Skeletal muscle satellite cell (primary cell): Measurements from ENCODE around the gene ATP2C1.
A peak's percentile ranks its signal among the peaks of the same experiment; 100 is the strongest.

Experiments
- H3K27me3 ChIP-seq: 2 replicates; pipeline ENCODE4 v1.7.0; 2013; ENCODE audit warnings: low read length; ENCODE audit not compliant: control insufficient read depth, insufficient read depth
- H3K36me3 ChIP-seq: 2 replicates; pipeline ENCODE4 v1.7.0; 2013; ENCODE audit warnings: mild to moderate bottlenecking, control low read depth, low read length; ENCODE audit not compliant: insufficient read depth
- H3K4me1 ChIP-seq: 2 replicates; pipeline ENCODE4 v1.7.0; 2013; ENCODE audit warnings: low read length; ENCODE audit not compliant: control insufficient read depth, insufficient read depth
- H3K4me2 ChIP-seq: 2 replicates; pipeline ENCODE4 v1.7.0; 2013; ENCODE audit warnings: mild to moderate bottlenecking, low read length
- H3K4me3 ChIP-seq: 2 replicates; pipeline ENCODE4 v1.7.0; 2013; ENCODE audit warnings: low read length
- H3K9ac ChIP-seq: 2 replicates; pipeline ENCODE4 v1.7.0; 2013; ENCODE audit warnings: mild to moderate bottlenecking, low read depth, low read length, moderate library complexity
- H3K9me3 ChIP-seq: replicated peaks from 2 replicates; pipeline ENCODE4 v1.7.0; 2013; ENCODE audit warnings: mild to moderate bottlenecking, control low read depth, low read length

The ATP2C1 gene

DNA sequence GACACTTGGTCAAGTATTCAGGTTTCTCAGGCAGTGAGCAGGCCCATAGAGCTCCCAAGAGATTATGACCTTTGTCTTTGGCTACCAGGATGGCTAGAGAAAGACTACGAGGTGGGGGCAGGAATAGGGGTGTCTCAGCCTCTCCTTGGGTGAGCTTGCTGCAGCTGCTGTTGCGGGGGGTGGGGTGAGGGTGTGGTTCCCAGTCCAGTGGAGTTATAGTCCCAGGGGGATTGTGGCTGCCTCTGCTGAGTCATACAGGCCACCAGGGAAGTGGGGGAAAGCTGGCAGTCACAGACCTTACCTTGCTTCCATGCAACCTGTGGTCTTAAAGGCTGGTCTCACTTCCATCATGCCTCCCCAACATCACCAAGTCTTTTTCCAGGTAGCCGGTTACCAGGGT is 31.7 kb downstream of the ATP2C1 start:
- Histone ChIP-seq H3K27me3 (no peaks in the 10 kb centered on the region), H3K4me2 (peak overlapping the region; percentile 30), H3K4me3 (no peak overlapping the region), H3K36me3 (no peaks in the 10 kb centered on the region), H3K9me3 (no peaks in the 10 kb centered on the region), H3K9ac (no peak overlapping the region), H3K4me1 (peaks cover 7% of the 10 kb centered on the region)

DNA sequence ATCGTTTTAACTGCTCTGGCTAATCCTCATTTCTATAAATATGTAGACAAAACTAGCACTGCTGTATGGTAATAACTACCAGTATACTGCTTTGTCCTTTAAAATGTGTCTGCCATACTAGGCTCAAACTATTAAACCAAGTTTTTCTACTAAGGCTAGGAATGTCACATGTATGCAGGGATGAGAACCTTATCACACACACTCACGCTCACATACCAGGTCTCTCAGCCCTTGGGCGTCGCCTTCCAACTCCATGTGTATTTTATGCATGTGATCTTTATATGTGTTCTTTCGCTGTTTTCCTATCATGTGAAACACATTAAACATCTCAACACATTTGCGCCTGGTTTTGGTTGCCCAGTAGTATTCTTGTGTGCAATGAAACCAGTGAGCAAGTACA is 32.6 kb downstream of the ATP2C1 start:
- Histone ChIP-seq H3K4me3 (no peak overlapping the region), H3K27me3 (no peaks in the 10 kb centered on the region), H3K4me2 (no peak overlapping the region), H3K36me3 (no peaks in the 10 kb centered on the region), H3K4me1 (peaks cover 7% of the 10 kb centered on the region), H3K9me3 (no peaks in the 10 kb centered on the region), H3K9ac (no peak overlapping the region)

DNA sequence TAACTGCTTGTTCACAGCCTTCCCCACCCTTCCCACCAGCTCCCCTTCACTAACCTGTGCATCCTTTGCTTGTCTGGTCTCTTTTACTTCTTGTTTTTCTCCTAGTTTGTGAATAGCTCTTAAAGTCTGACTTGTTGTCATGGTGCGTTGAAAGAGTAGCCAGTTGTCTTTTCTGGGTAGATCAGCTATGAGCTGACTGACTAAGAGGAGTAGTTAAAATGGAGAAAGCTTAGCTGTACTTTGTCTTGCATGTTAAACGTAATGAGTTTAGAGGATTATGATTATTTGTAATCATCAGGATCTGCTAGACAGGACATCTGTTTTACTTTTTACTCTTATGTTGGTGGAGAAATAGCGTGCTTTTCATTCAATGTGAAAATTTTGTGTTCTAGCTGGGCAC is 35.9 kb downstream of the ATP2C1 start:
- no peaks in the 10 kb centered on the region for H3K9me3 ChIP-seq
- no peak overlapping the region for H3K4me3 ChIP-seq

DNA sequence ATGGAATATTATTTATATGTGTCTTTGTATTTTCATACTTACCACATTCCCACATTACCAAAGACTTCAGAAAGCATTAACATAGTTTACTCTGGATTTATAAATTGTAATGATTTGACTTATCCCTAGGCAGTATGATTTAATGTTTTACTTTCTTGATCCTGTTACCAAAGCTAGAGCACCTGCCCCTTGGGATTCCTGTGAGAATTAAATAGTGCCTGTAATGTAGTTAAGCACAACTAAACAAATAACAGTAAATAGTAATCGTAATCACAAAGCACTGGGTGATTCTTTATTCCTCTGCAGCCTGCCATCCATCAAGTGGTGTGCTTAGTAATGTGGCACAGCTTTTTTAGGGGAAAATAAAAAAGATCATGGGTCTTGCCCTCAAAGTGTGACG is 39.1 kb downstream of the ATP2C1 start:
- Histone ChIP-seq H3K36me3 (no peaks in the 10 kb centered on the region), H3K4me3 (no peak overlapping the region), H3K9me3 (no peaks in the 10 kb centered on the region), H3K27me3 (no peaks in the 10 kb centered on the region), H3K4me1 (peaks cover 9% of the 10 kb centered on the region), H3K4me2 (no peak overlapping the region), H3K9ac (no peak overlapping the region)

More for the DNA sequence above, 35.9 kb downstream of the ATP2C1 start:
- Histone ChIP-seq H3K4me1 (peaks cover 7% of the 10 kb centered on the region), H3K36me3 (no peaks in the 10 kb centered on the region), H3K4me2 (no peak overlapping the region), H3K27me3 (no peaks in the 10 kb centered on the region), H3K9ac (no peak overlapping the region)

DNA sequence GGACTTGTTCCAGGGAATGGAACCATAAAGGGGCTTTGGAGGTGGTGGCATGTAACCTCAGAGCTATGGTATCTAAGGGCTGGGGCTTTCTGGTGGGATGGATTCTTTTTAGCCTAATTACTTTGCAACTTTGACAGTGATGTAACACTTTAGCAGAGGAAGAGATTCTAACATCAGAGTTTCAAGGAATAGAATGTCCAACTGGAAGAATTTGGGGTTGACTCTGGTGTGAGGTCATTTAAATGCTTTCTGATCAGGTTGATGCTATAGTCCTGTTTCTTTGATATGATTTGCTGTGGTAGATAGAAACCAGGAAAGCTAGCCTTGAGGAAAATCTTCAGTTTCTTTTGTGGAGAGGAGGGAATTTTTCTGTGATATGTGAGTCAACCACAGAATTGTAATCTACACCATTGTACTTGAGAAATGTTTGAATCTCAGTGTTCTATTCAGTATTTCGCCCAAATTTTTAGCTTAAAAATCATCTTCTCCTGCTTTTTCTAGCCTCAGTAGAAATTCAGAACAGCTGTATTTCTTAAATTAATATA is 40.0 kb downstream of the ATP2C1 start:
- H3K4me1 ChIP-seq, result peaks cover 9% of the 10 kb centered on the region
- no peaks in the 10 kb centered on the region for H3K9me3 ChIP-seq
- H3K36me3 ChIP-seq, result peaks cover 3% of the 10 kb centered on the region
- no peak overlapping the region for H3K4me2 ChIP-seq
- no peak overlapping the region for H3K4me3 ChIP-seq
- H3K9ac ChIP-seq, result no peak overlapping the region
- H3K27me3 ChIP-seq, result no peaks in the 10 kb centered on the region

DNA sequence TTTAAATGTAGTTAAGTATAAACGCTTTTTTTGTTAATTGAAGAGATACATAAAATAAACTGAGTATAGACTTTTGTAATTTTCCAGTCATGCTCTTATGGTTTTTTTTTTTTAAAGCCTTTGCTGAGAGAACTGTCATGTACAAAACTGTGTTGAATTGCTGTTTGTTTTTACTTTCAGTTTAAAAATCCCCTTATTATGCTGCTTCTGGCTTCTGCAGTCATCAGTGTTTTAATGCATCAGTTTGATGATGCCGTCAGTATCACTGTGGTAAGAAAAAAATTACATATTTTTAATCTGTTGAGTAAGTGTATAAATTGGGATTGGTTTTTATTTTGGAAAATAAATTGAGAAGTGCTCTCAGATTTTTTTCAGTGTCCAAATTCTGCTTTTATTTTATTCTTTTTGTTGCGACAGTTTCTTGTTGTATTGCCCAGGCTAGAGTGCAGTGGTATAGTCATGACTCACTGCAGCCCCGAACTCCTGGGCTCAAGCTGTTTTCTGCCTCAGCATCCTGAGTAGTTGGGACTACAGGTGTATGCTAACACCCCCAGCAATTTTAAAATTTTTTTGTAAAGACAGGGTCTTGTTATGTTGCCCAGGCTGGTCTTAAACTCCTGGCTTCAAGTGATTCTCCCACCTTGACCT is 40.7 kb downstream of the ATP2C1 start:
- Histone ChIP-seq H3K4me2 (no peak overlapping the region), H3K9me3 (no peaks in the 10 kb centered on the region), H3K4me1 (peaks cover 9% of the 10 kb centered on the region), H3K27me3 (no peaks in the 10 kb centered on the region), H3K9ac (no peak overlapping the region), H3K36me3 (peaks cover 3% of the 10 kb centered on the region), H3K4me3 (no peak overlapping the region)

DNA sequence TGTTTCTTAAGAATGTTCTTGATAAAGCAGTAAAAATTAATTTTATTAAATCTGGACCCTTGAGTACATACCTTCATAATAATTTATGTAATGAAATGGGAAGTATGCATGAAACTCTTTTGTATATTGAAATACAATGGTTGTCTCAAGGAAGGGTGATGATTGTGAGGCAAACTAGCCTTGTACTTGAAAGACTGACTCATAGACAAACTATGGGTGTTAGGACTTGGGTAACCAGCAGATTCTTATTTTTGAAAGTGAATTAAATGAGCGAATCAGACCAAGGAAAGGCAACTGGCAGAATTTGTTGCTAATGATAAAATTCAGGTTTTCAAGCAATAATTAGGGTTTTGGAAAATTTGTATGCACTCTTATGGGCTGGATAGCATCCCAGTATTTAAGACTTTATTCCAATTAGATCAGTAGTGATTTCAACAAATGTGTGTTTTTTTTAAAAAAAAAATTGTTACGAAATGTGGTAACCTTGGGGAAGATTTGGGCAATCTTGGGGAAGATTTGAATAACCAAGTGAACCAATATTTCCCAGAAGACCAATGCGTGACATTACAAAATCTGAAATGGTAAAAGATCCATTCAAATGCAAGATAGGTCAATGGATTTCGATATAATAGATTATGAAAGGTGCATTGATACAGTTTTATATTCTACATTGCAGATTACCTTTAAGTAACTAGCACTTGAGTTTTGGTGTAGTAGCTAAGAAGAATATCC is 42.0 kb downstream of the ATP2C1 start:
- Histone ChIP-seq H3K4me3 (no peak overlapping the region), H3K27me3 (no peaks in the 10 kb centered on the region), H3K9ac (no peak overlapping the region), H3K4me1 (peaks cover 9% of the 10 kb centered on the region), H3K4me2 (no peak overlapping the region), H3K9me3 (no peaks in the 10 kb centered on the region), H3K36me3 (peaks cover 3% of the 10 kb centered on the region)

DNA sequence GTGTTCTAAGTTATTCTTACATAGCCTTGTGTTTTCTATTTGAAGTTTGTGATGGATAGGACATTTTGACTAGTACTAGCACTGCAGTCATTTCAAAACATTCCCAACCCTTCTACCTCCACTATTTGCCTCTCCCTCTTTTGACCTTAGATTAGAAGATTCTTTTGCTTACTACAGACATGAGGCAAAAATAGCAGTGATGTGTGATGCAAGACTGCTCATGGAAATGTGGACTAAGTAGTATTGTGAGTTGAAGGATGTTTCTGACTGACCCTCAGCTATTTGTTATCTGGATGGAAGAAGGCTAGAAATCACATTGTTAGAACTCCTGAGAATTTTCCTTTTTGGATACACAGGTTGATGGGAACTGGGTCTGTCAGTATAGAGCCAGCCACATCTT is 45.9 kb downstream of the ATP2C1 start:
- H3K36me3 ChIP-seq, result peaks cover 32% of the 10 kb centered on the region
- H3K4me3 ChIP-seq, result no peak overlapping the region
- no peaks in the 10 kb centered on the region for H3K27me3 ChIP-seq
- H3K4me2 ChIP-seq, result no peak overlapping the region
- no peak overlapping the region for H3K9ac ChIP-seq
- no peaks in the 10 kb centered on the region for H3K9me3 ChIP-seq
- peaks cover 18% of the 10 kb centered on the region for H3K4me1 ChIP-seq

DNA sequence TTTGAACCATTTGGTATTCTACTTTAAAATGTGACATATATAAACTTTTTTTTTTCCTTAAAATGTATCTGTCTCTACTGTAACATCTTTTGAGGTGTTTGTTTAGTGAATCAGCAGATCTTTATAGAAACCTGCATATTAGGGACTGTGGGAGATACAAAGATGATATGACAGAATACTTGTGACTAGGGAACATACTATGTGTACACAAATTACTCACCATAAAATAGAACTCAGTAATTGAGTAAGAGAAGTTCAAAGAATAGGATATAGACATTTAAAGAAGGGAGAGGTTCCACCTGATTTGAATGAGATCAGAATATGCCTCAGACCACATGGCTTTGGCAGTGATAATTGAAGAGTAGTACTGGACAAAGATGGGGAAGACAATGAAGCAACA is 47.9 kb downstream of the ATP2C1 start:
- Histone ChIP-seq H3K4me3 (no peak overlapping the region), H3K9ac (no peak overlapping the region), H3K4me2 (no peak overlapping the region), H3K36me3 (peaks cover 39% of the 10 kb centered on the region), H3K27me3 (no peaks in the 10 kb centered on the region), H3K9me3 (no peaks in the 10 kb centered on the region), H3K4me1 (peaks cover 10% of the 10 kb centered on the region)

DNA sequence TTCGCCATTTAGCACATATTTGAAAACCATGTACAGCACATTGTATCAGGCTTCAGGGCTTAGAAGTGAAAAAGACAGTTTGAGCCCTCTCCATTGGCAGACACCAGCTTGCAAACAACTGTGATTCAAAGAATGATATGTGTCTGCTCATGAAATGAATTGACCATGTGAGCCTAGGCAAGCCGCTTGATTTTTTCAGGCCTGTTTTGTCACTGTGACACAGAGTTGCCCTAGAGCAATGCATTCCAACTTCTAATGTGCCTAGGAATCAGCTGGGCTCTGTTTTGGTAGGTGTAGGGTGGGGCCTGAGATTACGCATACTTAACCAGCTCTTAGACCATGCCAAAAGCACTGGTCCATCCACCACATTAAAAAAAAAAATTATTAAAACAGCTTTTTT is 53.0 kb downstream of the ATP2C1 start:
- H3K4me3 ChIP-seq, result no peak overlapping the region
- H3K27me3 ChIP-seq, result no peaks in the 10 kb centered on the region
- H3K4me2 ChIP-seq, result no peak overlapping the region
- H3K9me3 ChIP-seq, result no peaks in the 10 kb centered on the region
- no peak overlapping the region for H3K9ac ChIP-seq
- H3K36me3 ChIP-seq, result peaks cover 43% of the 10 kb centered on the region
- H3K4me1 ChIP-seq, result peaks cover 29% of the 10 kb centered on the region

DNA sequence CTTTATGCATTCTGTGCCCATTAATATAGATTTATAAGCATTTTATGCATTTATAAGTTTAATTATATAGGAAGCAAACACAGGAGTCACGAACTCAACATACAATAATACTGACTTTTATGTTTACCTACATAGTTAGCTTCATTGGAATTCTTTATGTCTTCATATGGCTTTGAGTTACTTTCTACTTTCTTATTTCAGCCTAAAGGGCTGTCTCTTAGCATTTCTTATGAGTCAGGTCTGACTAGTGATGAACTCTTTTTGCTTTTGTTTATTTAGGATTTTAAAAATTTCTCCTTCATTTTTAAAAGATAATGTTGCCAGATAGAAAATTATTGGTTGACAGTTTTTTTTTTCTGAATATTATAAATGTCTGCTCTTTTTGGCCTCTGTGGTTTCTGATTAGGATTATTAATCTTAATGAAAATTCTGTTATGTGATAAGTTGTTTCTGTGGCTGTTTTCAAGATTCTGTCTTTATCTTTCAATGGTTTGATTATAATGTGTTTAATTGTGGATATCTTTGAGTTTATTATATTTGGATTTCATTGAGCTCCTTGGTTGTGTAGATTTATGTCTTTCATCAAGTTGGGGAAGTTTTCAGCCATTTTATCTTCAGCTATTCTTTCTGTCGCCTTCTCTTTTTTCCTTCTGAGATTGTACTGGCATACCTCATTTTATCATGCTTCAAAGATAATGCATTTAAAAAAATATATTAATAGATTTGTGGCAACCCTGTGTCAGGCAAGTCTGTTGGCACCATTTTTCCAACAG is 54.3 kb downstream of the ATP2C1 start:
- Histone ChIP-seq H3K27me3 (no peaks in the 10 kb centered on the region), H3K4me3 (no peak overlapping the region), H3K4me2 (peak overlapping the region; percentile 36), H3K9ac (no peak overlapping the region), H3K9me3 (no peaks in the 10 kb centered on the region), H3K36me3 (peaks cover 38% of the 10 kb centered on the region), H3K4me1 (peaks cover 25% of the 10 kb centered on the region)
